PC-3 (cell line): ENCODE measurements around the gene CELF5.

ENCODE experiments used
- EZH2phosphoT487 ChIP-seq: fragments of 300-600 bp; sonication (generic); IDR thresholded peaks from 2 replicates; pipeline ENCODE4 v1.6.1; 2018; ENCODE audit warnings: mild to moderate bottlenecking, antibody characterized with exemption, low read length, borderline replicate concordance
- TF ChIP-seq, protein P1 (sequence below): fragments of 300-600 bp; sonication (generic); conservative IDR thresholded peaks from 2 replicates; pipeline ENCODE4 v1.5.1; 2017; ENCODE audit warnings: antibody characterized with exemption, low read depth, mild to moderate bottlenecking, low read length

DNA sequence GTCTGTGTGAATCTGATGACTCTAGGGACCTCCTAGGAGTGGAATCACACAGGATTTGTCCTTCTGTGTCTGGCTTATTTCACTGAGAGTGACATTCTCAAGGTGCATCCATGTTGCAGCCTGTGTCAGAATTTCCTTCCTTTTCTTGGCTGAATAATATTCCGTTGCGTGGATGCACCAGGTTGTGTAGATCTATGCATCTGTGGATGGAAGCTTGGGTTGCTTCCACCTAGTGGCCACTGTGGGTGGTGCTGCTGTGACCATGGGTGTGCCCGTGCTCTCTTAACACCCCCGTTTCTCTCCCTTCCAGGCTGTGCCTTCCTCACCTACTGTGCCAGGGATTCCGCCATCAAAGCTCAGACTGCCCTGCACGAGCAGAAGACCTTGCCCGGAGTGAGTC, 26.2 kb downstream of the CELF5 start:
- TF ChIP-seq, protein P1, sequence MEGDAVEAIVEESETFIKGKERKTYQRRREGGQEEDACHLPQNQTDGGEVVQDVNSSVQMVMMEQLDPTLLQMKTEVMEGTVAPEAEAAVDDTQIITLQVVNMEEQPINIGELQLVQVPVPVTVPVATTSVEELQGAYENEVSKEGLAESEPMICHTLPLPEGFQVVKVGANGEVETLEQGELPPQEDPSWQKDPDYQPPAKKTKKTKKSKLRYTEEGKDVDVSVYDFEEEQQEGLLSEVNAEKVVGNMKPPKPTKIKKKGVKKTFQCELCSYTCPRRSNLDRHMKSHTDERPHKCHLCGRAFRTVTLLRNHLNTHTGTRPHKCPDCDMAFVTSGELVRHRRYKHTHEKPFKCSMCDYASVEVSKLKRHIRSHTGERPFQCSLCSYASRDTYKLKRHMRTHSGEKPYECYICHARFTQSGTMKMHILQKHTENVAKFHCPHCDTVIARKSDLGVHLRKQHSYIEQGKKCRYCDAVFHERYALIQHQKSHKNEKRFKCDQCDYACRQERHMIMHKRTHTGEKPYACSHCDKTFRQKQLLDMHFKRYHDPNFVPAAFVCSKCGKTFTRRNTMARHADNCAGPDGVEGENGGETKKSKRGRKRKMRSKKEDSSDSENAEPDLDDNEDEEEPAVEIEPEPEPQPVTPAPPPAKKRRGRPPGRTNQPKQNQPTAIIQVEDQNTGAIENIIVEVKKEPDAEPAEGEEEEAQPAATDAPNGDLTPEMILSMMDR, result peak; percentile 55
- no peak for TF ChIP-seq EZH2phosphoT487
